GM21737 (cell line): Measurements from ENCODE around the gene MYOCOS.
"Not testable (repeated sequence)": the region's sequence is repeated elsewhere in the genome, so short reads cannot be mapped to it uniquely, and the experiment has no call there.

Experiments used
- ATAC-seq: cut with Tn5 transposase; IDR thresholded peaks from one replicate; pipeline ENCODE4 v1.9.1; 2021; ENCODE audit warnings: mild to moderate bottlenecking, moderate library complexity; ENCODE audit not compliant: unreplicated experiment

The MYOCOS gene

DNA sequence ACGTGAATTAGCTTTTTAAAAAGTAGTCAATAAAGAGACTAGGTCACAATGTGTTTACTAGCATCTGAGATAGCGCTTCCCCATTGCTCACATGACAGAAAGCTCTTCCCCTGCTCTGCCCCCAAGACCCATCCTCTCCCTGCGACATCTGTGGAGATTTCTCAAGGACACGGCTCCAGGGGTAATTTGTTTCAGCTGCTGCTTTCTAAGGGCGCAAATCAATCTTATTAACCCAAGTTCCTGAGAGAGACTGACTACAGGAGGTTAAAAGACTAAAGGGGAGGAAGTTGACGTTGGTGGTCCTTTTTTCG is at the start of gene MYOCOS:
Gene MYOCOS (plus strand): TSS at position 92 of the 311 bp plus-strand sequence. CDS start 1,641 bp downstream, outside the sequence.
- no peak for ATAC-seq

- no peak for ATAC-seq
Measured at GRCh38 chr1:171576144-171576543, 45.9 kb upstream of the MYOCOS start.

GRCh38 chr1:171581226-171581625 is 40.8 kb upstream of the MYOCOS start:
- no peak for ATAC-seq

- no peak for ATAC-seq
Measured at GRCh38 chr1:171581766-171582165, 40.3 kb upstream of the MYOCOS start.

DNA sequence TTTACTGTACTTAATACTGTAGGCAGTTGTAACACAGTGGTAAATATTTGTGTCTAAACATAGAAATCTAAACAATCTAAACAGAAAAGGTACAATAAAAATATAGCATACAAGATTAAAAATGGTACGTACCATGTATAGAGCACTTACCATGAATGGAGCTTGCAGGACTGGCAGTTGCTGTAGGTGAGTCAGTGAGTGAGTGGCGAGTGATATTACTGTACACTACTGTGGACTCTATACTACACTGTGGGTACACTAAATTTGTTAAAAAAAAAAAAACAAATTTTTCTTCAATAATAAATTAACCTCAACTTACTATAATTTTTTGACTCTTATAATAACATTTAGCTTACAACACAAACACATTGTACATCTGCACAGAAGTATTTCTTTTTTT is 39.5 kb upstream of the MYOCOS start:
- ATAC-seq: no peak

DNA sequence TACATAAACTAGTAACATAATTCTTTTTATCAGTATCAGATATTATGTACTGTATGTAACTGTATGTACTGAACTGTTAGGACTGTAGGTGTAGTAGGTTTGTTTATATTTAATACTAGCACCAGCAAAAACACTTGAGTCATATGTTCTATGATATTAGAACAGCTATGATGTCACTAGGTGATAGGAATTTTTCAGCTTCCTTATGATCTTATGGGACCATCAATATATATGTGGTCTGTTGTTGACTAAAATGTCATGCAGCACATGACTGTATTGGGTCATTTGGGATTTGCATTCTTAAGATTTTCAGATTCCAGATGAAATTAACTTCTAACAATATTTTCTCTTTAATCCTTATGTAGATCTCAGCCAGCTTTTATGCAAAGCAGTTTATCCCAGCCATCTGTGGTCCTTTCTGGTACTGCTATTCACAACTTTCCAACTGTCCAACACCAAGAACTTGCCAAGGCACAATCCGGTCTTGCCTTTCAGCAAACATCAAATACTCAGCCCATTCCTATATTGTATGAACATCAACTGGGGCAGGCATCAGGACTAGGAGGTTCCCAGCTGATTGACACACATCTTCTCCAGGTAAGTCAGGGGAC is 38.3 kb upstream of the MYOCOS start:
- ATAC-seq: no peak

GRCh38 chr1:171585715-171586114 is 36.3 kb upstream of the MYOCOS start:
- ATAC-seq: no peak

DNA sequence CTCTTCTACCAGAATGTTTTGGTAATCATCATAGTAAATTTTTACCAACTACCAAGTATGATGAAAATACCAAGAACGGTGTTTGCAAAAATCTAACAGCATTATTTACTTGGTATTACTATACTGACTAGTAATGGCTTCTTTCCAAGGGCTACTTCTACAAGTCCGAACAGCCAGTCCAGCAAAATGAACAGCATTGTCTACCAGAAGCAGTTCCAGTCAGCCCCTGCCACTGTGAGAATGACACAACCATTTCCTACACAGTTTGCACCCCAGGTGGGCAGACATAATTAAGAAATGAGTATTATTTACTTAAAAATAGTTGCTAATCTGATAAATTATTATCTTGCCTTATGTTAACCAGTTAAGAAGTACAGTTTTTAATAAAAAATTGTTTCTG is 33.8 kb upstream of the MYOCOS start:
- no peak for ATAC-seq

DNA sequence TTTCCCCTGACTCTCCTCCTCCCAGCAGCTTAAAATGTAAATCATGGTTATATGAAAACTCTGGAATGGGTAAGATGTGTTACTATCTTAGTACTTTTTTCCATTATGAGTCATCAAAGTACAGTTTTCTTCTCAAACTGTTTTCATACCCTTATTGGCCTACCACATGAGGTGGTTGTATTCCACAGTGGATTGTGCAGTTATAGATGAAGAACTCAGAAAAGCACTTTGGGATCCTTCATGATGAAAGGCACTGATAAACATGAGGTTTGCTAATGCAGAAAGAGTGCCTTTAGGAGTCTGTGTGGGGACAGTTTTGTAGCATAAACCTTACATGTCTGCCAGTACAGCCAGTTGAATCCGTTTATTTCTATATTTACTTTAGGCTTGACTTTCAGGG is 32.0 kb upstream of the MYOCOS start:
- ATAC-seq: no peak

DNA sequence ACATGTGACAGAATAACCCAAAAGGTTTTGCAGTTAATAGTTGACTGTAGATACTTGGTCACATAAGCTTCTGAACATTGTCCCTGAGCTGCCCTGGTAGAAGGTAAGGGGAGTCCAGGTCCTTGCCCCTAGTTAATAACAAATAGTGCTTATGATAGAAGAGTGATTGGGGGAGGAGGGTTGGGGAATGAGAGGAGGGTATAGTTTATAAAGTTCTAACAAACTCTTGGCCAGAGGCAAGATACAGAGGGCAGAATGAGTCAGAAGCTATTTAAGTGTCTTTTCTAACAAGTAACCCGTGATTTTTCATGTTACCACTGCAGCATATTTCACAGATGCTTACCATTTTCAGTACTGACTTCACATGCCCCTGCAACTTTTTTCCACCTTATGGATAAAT is 26.7 kb upstream of the MYOCOS start:
- ATAC-seq: no peak

GRCh38 chr1:171596119-171596518 is 25.9 kb upstream of the MYOCOS start:
- ATAC-seq: no peak

- no peak for ATAC-seq
Measured at GRCh38 chr1:171596705-171597104, 25.3 kb upstream of the MYOCOS start.

DNA sequence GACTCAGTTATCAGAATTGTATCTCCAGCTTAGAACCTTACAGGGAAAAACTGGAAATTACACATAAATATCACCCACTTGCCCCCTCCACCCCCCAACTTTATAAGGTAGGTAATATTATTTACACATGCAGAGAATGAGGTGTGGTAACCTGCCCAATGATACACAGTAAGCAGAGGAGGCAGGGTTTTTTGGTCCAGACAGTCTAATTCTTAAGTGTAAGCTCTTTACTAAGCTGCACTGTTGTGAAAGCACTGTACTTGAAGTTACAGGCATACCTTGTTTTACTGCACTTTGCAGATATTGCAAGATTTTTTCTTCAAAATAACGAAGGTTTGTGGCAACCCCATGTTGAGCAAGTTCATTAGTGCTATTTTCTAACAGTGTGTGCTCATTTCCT is 24.8 kb upstream of the MYOCOS start:
- ATAC-seq: no peak

DNA sequence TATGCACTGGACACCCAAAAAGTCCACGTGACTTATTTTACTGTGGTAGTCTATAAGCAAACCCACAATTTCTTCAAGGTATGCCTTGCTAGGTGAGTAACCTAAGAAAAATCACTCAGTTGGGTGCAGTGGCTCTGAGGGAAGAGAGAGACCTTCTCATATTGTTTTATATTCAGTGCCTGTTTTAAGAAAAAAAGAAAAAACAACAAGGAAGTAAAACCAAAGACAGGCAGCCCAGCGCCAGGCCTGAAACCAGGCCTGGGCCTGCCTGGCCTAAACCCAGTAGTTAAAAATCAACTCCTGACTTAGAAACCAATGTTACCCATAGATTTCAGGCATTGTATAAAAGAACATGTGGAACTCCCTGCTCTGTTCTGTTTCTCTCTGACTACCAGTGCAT is 21.7 kb upstream of the MYOCOS start:
- not testable (repeated sequence) for ATAC-seq

DNA sequence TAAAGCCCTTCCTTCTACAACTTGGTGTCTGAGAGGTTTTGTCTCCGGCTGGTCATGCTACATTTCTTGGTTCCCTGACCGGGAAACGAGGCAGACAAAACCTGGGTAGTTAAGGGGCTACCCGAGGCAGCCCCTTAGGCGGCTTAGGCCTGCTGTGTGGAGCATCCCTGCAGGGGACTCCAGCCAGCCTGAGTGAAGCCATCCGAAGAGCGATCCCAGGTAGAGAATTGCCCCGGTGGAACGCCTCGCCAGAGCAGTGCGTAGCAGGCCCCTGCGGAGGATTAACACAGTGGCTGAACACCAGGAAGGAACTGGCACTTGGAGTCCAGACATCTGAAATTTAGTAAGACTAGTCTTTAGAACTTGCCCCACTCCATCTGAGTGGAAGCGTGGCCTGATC is 21.2 kb upstream of the MYOCOS start:
- ATAC-seq: no peak

DNA sequence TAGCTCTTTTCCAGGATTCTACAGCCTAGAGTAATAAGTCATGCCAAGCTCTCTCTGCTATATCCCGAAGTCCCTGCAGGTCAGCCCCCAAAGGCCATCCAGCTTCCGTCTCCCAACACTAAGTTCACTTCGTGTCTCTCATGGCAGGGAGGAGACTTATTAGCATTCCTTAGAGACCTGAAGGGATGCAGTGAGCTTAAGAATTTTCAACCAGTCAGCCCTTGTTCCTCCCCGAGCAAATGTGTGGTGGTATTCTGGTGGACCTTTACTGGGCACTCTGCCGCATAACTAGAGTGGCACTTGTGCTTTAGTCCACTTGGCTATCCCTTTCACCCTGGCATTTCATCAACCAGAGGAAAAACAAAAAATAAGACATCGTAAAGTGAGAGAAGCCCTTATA is 19.0 kb upstream of the MYOCOS start:
- not testable (repeated sequence) for ATAC-seq

- ATAC-seq: no peak
Measured at GRCh38 chr1:171606402-171606941, 15.6 kb upstream of the MYOCOS start.

GRCh38 chr1:171610385-171610784 is 11.7 kb upstream of the MYOCOS start:
- no peak for ATAC-seq

DNA sequence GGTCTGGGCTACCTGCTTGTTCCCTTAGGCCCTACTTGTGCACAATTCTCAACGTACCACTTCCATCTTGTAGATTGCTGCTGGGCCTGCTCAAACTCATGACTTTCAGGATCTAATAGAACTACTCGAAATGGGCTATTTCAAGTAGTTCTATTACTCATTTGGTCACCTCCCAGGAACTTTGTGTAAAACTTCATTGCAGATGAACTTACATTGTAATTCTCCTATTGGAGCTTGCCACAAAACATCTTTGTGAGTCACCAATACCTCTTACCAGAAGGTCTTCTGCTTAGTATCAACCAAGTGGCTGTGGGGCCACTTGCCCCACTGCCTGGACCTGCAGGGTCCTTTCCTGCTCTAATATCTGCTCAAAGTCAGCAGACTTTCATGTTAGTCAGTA is 10.7 kb upstream of the MYOCOS start:
- no peak for ATAC-seq

GRCh38 chr1:171613282-171613681 is 8.8 kb upstream of the MYOCOS start:
- ATAC-seq: no peak

GRCh38 chr1:171615122-171615906 is 6.7 kb upstream of the MYOCOS start:
- ATAC-seq: not testable (repeated sequence)

- no peak for ATAC-seq
Measured at GRCh38 chr1:171616586-171616985, 5.5 kb upstream of the MYOCOS start.
